Measurements from ENCODE around the gene MCRIP2. TPM values are rescaled to one million over a fixed set of nuclear protein-coding genes. Genes with fewer than 3 reads are reported as not detected.

The MCRIP2 gene
- total RNA-seq = 22.6 and 23.7 TPM in 2 replicates

DNA sequence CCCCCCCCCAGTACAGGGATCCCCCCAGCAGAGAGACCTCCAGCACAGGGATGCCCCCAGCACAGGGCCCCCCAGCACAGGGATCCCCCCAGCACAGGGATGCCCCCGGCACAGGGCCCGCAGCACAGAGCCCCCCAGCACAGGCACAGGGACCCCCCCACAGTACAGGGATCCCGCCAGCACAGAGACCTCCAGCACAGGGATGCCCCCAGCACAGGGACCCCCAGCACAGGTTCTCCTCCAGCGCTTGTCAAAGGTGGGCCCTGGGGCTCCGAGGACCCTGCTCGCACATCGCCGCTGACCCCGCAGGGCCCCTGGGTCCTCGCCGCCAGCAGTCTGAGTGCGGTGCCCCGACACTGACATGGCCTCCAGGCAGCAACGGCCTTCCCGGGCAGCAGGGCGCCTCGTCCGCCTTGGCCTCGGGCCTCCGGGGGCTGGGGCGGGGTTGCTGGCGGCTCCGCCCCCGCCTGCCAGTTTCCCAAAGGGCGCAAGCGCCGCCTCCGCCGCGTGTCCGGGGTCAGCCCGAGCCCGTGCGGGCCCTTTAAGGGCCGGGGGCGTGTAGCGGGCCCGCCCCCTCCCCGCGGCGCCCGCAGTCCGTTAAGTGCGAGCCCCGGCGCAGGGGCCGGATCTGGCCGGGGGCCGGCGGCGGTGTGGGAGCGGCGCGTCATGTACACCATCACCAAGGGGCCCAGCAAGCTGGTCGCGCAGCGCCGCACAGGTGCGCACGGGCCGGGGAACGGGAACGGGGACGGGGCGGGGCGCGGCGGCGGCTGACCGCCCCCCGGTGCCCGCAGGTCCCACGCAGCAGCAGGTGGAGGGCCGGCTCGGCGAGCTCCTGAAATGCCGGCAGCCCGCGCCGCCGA lies at the start of gene MCRIP2:
MCRIP2 (plus strand) TSS at position 503 of the 863 bp plus-strand sequence; CDS start at position 667, 164 bp downstream.

DNA sequence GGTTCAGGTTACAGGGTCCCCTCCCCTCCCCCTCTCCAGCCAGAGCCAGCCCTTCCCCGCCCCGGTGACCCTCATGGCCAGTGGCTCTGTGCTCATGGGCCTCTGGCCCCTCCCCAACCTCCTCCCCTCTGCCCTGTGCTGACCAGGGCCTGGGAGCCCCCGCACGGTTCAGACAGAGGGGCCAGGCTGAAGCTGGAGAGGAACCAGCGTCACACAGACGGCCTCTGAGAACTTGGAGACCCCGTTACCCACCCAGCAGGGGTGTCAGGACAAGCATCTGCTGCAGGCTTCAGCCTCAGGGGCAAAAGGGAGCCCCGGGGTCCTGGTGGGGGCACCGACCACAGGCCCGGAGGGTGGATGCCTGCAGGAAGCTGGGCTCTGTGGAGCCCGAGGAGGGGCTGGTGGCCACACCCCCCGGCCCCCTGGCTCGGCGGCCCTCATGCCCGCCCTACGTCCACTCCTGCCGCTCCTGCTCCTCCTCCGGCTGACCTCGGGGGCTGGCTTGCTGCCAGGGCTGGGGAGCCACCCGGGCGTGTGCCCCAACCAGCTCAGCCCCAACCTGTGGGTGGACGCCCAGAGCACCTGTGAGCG lies 10.7 kb upstream of the MCRIP2 start, which contains the start of gene WFIKKN1:
WFIKKN1 (plus strand) TSS at position 171 of the 591 bp plus-strand sequence; CDS start at position 440, 269 bp downstream.

DNA sequence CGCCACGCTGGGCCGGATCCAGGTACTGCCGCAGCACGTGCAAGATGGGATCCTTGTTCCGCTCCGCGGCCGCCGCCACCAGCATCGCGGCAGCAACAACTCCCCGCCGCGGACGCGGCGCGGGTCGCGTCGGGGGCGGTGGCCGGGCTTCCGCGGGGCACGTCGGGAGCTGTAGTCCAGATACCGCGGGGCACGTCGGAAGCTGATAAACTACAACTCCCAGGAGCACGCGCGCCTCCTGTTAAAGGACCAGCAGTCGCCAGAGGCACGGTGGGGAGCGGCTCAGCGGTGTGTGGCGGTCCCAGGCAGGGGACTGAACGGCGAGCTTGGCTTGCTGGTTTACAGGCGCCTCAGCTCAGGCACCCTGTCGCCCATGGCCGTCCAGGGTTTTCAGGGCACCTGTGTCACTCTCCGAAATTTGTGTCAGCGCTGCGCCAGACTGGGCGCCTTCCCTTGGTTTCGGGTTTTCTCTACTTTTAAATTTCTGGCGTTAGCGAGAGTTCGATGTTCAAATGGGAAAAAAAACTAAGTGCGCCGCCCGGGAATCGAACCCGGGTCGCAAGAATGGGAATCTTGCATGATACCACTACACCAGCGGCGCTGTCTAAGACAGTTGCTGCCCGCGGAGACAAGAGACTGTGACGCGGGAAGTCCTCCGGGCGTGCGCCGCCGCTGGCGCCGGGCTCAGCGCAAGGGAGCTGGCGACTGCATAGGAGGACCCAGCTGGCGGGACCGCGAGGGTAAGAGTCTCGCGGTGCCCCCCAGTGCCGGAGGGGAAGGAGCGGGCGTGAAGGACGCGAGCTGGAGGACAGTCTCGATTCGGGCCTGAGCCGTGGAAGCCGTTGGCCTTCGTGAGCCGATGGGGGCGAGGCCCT lies 5.2 kb upstream of the MCRIP2 start, which contains the start of gene METTL26:
METTL26 (minus strand) TSS at position 100 of the 875 bp plus-strand sequence; CDS start at position 85, 15 bp downstream.

DNA sequence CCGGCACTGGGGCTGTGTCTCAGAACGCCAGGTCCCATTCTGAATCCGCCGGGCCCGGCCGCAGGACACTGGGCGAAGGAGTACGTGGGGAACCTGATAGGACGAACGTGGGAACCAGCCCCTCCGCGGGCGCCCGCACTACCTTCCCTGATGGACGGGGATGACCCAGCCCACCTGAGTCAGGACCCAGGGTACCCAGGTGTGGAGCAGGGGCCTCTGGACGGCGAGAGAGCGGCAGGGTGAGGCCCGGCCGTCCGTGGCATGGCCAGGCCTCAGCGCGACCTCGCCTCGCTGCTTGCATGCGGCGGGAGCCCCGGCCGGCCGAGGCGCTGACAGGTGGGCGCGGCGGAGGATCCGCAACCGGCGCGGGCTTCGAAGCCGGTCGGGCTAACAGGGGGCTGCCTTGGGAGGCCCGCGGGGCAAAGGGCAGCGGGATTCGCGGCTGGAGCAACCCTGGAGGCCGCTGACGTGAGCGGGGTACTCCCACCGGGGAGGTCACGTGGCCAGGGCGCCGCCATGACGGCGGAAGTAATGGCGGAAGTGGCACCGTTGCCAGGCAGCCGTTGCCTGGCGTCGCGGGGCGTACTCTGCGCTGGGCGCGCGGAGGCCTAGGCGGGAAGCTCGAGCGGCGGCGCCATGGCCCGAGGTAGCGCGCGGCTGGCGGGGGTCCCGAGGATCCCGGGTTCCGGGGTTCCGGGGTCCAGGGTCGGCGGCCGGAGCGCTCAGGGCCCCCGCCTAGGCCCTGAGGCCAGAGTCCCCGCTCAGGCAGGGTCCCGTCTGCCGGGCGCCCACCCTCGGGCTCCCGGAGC lies 7.4 kb downstream of the MCRIP2 start, which contains the start of gene WDR90:
WDR90 (plus strand) TSS at position 585 of the 809 bp plus-strand sequence; CDS start at position 637, 52 bp downstream.

DNA sequence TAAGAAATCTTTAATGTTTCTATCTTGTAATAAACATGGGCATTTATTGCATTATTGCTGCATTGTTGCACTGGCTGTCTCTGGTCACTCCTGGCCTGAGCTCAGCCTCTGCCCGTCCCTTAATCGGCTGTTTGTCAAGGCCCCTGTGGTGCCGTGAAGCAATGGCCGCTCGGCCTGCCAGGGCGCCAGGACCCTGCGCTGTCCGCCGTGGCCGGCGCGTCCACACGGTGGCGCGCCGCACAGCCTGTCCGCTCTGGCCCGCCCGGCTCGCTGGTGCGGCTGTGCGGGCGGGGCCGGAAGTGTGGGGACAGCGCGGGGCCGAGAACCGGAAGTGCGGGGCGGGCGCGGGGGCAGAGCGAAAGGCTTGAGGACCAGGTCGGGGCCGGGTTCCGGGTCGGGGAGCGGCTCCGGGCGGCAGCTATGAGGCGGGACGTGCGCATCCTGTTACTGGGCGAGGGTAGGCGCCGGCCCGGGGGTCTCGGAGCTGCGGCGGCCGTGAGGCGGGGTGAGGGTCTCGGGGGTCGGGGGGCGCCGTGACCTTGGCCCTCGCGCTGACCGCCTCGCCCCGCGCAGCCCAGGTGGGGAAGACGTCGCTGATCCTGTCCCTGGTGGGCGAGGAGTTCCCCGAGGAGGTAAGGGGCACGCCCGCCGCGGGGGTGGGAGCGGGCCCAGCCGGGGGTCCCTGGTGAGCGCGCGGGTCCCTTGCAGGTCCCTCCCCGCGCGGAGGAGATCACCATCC lies 26.3 kb downstream of the MCRIP2 start, which contains the start of gene RHOT2:
RHOT2 (plus strand) TSS at position 353 of the 739 bp plus-strand sequence; CDS start at position 421, 68 bp downstream.

DNA sequence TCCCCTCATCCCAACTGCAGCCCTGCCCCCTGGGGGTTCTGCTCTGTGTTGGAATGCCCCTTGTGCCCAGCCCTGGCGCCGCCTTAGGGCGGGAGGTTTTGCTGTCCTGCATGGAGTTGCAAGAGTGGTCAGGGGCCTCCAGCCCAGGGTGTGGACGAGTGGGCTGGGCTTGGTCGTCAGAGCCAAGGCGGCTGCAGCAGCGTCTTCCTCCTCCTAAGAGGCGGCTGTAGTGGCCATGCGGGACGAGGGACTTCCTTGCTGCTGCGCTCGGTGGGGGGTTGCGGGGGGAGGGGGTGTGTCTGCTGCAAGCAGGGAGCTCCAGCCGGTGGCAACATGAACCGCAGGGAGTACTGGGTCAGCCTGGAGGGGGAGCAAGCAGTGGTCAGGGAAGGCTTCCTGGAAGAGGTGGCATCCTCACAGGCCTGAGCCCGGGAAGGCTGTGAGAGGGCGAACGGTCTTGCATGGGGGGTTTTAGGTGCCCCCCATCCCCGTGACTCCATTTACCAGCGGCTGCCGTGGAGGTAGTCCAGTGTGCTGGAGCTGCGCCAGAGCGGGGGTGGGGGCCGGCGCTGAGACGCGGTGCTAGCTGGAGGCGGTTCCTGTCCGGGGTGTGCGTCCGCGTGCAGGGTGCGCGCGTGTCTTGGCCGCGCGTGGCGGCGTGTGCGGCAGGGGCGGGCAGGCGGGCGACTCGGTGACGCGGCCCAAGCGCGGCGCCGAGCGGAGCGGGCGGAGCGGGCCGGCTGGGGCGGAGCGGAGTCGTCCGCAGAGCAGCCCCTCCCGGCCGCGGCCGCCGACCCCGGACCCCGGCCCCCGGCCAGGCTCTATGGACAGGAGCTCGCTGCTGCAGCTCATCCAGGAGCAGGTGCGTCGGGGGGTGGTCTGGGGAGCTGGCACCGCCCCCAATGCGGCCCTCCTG lies 33.6 kb downstream of the MCRIP2 start, which contains the start of gene RHBDL1:
RHBDL1 (plus strand) TSS at position 704 of the 916 bp plus-strand sequence; CDS start at position 824, 120 bp downstream.

DNA sequence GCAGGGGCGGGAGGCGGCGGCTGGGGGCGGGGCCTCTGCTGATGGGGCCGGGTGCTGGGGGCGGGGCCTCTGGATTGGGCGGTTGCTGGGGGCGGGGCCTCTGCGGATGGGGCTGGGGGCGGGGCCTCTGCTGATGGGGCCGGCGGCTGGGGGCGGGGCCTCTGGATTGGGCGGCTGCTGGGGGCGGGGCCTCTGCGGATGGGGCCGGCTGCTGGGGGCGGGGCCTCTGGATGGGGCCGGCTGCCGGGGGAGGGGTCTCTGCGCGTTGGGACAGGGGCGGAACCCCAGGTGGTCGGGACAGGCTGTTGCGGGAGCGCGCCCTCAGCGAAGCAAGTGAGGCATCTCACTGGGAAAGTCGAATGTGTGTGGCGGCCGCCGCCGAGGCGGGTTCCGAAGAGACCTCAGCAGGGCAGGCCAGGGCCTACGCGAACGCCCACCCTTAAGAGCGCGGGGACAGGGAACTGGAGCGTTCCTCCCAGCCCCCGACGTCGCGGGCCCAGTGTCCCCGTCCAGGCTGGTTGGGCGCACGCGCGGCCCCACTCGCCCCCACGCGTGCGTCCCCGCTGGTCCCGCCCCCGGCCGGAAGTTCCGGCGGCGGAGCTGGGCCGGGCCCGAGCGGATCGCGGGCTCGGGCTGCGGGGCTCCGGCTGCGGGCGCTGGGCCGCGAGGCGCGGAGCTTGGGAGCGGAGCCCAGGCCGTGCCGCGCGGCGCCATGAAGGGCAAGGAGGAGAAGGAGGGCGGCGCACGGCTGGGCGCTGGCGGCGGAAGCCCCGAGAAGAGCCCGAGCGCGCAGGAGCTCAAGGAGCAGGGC lies 38.4 kb downstream of the MCRIP2 start, which contains the start of gene STUB1:
STUB1 (plus strand) TSS at position 597 of the 811 bp plus-strand sequence; CDS start at position 713, 116 bp downstream.

GRCh38 chr16:684071-684794 lies 42.6 kb downstream of the MCRIP2 start, which contains the start of gene JMJD8:
JMJD8 (minus strand) TSS chr16:684334; CDS start chr16:684319, 15 bp downstream.

Other genes with a start within 250 kb of the MCRIP2 start
- gene NME4, start 244.6 kb upstream of the MCRIP2 start, total RNA-seq = 76.4 and 117 TPM in 2 replicates
- gene DECR2, start 239.9 kb upstream of the MCRIP2 start, total RNA-seq = 9.0 and 17.5 TPM in 2 replicates
- 23.4 and 24.8 TPM in 2 replicates for gene RAB11FIP3, start 216.2 kb upstream of the MCRIP2 start, total RNA-seq
- gene CAPN15, start 114.1 kb upstream of the MCRIP2 start, total RNA-seq = 30.2 and 41.9 TPM in 2 replicates
- under 0.01 TPM in 1 of 2 replicates, not detected in the other for gene PRR35, start 81.4 kb upstream of the MCRIP2 start, total RNA-seq
- gene NHLRC4, start 74.8 kb upstream of the MCRIP2 start, total RNA-seq = 1.6 and 2.0 TPM in 2 replicates
- 23.1 and 24.2 TPM in 2 replicates for gene PIGQ, start 71.9 kb upstream of the MCRIP2 start, total RNA-seq
- 8.4 and 11.1 TPM in 2 replicates for gene RAB40C, start 51.8 kb upstream of the MCRIP2 start, total RNA-seq
- 0.15 TPM in 1 of 2 replicates, not detected in the other for gene WFIKKN1, start 10.8 kb upstream of the MCRIP2 start, total RNA-seq
- gene METTL26, start 5.5 kb upstream of the MCRIP2 start, total RNA-seq = 68.7 and 115 TPM in 2 replicates
- gene WDR90, start 7.5 kb downstream of the MCRIP2 start, total RNA-seq = 8.8 and 9.4 TPM in 2 replicates
- gene RHOT2, start 26.3 kb downstream of the MCRIP2 start, total RNA-seq = 32.1 and 35.7 TPM in 2 replicates
- gene RHBDL1, start 33.8 kb downstream of the MCRIP2 start, total RNA-seq = 0.30 and 0.65 TPM in 2 replicates
- gene STUB1, start 38.6 kb downstream of the MCRIP2 start, total RNA-seq = 139 and 144 TPM in 2 replicates
- gene JMJD8, start 42.5 kb downstream of the MCRIP2 start, total RNA-seq = 22.0 and 29.6 TPM in 2 replicates
- gene WDR24, start 48.6 kb downstream of the MCRIP2 start, total RNA-seq = 2.6 TPM in 2 replicates
- 0.32 TPM in 1 of 2 replicates, not detected in the other for gene FBXL16, start 64.0 kb downstream of the MCRIP2 start, total RNA-seq
- gene METRN, start 73.3 kb downstream of the MCRIP2 start, total RNA-seq = 15.5 and 41.9 TPM in 2 replicates
- gene ANTKMT, start 79.3 kb downstream of the MCRIP2 start, total RNA-seq = 38.3 and 43.9 TPM in 2 replicates
- gene CCDC78, start 84.6 kb downstream of the MCRIP2 start, total RNA-seq = 0.15 and 1.3 TPM in 2 replicates
- gene HAGHL, start 85.3 kb downstream of the MCRIP2 start, total RNA-seq = 3.6 and 12.0 TPM in 2 replicates
- 27.3 and 33.6 TPM in 2 replicates for gene CIAO3, start 99.2 kb downstream of the MCRIP2 start, total RNA-seq
- not detected in 2 replicates for gene MSLN, start 118.9 kb downstream of the MCRIP2 start, total RNA-seq
- gene RPUSD1, start 146.6 kb downstream of the MCRIP2 start, total RNA-seq = 35.4 and 37.1 TPM in 2 replicates
- gene CHTF18, start 146.8 kb downstream of the MCRIP2 start, total RNA-seq = 13.6 and 22.2 TPM in 2 replicates
- not detected in 2 replicates for gene GNG13, start 158.9 kb downstream of the MCRIP2 start, total RNA-seq